ENCODE results near the gene CEP192. TPM values are rescaled to one million over a fixed set of nuclear protein-coding genes. Genes with fewer than 3 reads are reported as not detected.
"Not testable (repeated sequence)": the region's sequence is repeated elsewhere in the genome, so short reads cannot be mapped to it uniquely, and the experiment has no call there.

CEP192 gene, protein sequence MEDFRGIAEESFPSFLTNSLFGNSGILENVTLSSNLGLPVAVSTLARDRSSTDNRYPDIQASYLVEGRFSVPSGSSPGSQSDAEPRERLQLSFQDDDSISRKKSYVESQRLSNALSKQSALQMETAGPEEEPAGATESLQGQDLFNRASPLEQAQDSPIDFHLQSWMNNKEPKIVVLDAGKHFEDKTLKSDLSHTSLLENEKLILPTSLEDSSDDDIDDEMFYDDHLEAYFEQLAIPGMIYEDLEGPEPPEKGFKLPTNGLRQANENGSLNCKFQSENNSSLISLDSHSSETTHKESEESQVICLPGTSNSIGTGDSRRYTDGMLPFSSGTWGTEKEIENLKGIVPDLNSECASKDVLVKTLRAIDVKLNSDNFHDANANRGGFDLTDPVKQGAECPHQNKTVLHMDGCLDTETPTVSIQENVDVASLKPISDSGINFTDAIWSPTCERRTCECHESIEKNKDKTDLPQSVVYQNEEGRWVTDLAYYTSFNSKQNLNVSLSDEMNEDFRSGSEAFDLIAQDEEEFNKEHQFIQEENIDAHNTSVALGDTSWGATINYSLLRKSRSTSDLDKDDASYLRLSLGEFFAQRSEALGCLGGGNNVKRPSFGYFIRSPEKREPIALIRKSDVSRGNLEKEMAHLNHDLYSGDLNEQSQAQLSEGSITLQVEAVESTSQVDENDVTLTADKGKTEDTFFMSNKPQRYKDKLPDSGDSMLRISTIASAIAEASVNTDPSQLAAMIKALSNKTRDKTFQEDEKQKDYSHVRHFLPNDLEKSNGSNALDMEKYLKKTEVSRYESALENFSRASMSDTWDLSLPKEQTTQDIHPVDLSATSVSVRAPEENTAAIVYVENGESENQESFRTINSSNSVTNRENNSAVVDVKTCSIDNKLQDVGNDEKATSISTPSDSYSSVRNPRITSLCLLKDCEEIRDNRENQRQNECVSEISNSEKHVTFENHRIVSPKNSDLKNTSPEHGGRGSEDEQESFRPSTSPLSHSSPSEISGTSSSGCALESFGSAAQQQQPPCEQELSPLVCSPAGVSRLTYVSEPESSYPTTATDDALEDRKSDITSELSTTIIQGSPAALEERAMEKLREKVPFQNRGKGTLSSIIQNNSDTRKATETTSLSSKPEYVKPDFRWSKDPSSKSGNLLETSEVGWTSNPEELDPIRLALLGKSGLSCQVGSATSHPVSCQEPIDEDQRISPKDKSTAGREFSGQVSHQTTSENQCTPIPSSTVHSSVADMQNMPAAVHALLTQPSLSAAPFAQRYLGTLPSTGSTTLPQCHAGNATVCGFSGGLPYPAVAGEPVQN (N-terminal part only)
- polyA plus RNA-seq (ENCODE audit: insufficient read length), result 46.6 TPM
- long read RNA-seq, donor 1, result 0 reads
- long read RNA-seq, donor 2, result 0 reads
- long read RNA-seq, donor 3, result 0 reads
- long read RNA-seq, donor 4, result 0 reads
- long read RNA-seq, donor 5, full-length matches to known transcripts, result 1 of 1 reads
- long read RNA-seq, donor 5, partial matches to known transcripts, result 0 of 1 reads
- long read RNA-seq, donor 5, other reads (novel, unspliced or antisense), result 0 of 1 reads
- long read RNA-seq, donor 6, result 0 reads
- long read RNA-seq, donor 7, result 0 reads
- long read RNA-seq, donor 8, result 0 reads

DNA sequence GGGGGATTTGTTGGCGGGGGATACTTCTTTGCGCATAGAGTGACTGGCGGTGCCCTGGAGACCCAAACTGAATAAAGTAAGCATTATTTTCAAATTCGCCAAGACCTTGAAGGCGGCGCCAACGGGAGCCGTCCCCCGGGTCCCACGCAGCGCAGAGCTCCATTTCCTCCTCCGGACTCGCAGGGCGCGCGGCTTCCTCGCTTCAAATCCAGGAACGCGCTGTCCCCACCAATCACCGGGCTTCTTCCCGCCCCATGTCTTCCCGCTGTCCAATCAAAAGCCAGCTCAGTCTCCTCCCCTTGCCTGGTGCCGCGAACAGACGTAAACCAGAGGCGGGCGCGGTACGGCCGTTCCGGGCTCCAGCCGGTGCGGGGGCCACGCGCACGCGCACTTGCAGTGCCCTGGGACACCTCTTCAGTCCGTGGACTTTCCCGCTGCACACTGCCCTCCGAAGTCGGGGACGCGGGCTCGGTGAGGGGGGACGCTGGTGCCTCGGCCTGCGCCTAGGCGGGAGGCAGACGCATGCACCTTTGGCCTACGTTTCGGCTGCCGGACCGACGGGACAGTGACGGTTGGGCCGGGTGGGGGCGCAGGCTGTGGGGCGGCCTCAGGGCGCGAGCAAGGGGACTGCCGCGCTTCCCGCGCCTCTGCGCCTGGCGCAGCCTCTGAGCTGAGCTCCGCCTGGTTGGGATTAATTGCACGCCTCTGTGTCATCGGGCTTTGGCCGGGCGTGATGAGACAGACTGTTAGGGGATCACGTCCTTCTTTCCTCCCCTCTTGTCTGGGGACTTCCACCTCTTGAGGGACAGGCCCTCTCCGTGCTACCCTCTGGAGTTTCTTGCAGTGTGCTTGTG lies at the start of gene CEP192:
Gene CEP192 (plus strand): TSS at position 396 of the 854 bp plus-strand sequence. CDS start 8,063 bp downstream, outside the sequence.
- DNase-seq, result peak; percentile 98

DNA sequence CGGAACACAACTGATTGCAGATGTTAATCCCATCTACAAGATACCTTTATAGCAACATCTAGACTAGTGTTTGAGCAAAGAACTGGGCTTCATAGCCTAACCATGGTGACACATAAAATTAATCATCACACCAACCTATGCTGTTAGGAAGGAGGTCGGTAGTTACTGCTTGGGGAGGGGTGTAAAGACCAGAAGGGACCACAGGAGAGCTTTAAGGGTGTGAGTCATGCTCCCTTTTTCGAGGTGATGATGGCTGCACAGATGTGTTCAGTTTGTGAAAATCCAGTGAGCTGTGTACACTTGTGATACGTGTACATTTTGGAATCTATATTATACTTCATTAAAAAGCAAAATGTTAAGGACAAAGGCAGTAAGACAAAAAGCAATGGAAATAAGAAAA lies 47.9 kb upstream of the CEP192 start:
- no peak for DNase-seq

DNA sequence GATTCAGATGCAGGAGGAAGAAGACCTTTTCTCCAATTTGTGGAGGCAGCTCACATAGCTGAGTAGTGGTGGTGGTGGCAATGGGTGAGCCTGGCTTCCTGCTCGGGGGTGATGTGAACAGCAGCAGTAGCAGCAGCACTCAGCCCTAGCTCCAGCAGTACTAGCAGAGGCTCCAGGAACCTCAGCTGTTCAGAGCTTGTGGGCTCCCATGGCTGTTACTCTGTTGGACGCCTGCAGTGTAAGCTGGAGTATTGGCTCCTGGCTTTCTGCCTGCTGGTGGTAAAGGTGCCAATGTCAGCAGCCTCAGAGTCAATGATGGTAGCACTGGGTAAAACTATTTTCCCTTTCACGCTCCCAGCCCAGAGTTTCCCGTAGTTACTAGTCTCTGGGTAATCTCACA lies 46.5 kb upstream of the CEP192 start:
- DNase-seq, result no peak

DNA sequence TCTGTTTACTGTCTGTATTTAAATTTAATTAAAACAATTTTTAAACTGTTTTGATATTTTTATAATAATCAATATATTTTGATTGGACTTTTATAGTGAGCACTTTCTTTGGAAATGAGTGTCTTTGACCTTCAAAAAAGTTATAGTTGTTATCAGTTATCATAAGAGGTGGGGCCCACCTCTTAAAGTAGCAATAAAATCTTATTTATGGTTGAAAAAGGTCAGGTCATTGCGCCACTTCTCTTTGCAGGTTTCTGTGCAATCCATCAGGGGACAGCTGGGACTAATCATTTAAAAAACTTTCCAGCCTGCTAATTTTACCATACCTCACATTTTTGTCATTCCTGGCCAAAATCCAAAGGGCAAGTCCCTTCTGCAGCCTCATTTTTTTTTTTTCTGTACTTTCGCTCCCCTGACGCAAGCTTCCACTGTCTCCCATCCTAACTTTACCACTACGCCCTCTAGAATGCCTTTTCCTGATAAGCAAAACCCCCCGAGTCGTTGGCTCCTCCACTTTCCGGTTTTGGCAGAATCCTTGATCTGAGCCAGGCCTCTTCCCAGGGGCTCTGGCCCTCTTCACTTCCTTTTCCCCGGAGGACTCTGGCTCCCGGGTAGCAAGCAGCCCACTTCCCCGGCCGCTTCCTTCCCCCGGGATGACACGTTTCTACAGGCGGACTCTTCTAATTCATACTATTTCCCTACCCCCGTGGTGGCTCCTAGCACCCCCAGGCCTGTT lies 44.4 kb upstream of the CEP192 start:
- DNase-seq, result peak; percentile 60

DNA sequence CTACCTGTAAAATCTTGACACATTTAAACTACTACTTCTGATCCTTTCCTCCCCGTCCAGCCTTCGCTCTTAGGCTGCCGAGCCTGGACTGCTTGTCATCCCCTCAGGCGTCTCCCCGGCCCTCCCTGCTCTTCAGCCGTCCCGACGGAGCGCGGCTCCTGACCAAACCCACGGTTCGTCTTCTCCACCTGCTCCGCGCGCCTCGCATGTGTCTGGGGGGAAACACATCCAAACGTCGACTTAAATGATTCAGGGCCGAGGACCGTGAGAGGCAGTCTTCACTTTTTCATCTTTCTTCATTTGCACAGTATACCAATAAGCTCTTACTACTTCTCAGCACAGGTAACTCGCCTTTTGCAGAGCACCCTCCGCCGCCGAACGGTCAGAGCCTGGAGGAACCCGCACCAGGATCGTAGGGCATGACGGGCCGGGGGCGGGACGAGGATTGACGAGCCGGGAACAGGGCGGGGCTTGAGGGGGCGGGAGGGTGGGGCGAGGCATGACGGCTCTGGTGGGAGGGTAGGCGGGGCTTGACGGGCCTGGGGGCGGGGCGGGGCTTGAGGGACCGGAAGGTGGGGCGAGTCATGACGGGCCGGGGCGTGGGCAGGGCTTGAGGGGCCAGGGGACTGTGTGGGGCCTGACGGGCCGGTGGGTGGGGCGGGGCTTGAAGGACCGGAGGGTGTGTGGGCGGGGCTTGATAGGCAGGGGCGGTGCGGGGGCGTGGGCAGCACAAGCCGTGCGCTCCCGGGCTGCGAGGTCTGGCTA lies 43.7 kb upstream of the CEP192 start, which contains the start of gene SEH1L:
Gene SEH1L (plus strand): TSS at position 727 of the 765 bp plus-strand sequence. CDS start 111 bp downstream, outside the sequence.
- DNase-seq, result peak; percentile 96

DNA sequence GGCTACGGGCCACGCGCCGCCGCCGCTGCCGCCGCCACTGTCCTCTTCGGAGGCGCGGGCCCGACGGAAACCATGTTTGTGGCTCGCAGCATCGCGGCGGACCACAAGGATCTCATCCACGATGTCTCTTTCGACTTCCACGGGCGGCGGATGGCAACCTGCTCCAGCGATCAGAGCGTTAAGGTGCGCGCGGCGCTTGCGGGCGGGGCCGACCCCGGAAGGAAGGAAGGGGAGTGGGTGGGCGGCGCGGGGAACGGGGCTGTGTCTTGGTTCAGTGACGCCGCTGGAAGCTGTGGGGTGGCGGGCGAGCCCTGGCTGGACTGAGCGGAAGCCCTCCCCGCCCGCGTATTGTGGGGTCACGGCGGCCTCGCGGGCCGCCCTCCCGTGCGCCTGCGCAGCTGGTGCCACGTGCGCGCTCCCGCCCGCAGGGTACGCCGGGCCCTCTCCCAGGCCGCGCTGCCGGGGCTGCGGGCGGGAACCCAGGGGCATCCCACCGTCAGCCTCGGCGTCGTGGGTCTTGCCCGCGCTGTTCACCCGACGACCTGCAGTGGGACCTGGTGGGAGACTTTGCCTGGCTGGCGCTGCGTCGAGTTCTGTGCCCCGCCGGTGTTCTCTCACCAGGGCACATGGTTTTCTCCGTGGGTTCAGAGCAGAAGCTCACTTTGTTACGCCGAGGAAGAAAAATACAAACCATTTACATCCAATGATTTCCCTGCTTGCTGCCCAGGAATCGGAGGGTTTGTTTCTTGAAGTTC lies 42.9 kb upstream of the CEP192 start:
- DNase-seq, result peak; percentile 84

DNA sequence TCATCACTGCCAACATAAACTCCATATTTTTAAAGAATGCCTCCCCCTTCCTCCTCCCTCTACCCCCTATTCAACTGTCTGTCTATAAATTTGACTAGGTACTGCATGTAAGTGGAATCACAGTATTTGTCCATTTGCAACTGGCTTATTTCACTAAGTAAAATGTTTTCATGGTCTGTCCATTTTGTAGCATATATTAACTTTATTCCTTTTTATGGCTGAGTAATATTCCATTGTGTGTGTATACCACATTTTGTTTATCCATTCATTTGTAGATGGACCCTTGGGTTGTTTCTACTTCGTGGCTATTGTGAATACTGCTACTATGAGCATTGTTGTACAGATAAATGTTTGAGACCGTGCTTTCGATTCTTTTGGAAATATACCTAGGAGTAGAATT lies 32.7 kb upstream of the CEP192 start:
- no peak for DNase-seq

DNA sequence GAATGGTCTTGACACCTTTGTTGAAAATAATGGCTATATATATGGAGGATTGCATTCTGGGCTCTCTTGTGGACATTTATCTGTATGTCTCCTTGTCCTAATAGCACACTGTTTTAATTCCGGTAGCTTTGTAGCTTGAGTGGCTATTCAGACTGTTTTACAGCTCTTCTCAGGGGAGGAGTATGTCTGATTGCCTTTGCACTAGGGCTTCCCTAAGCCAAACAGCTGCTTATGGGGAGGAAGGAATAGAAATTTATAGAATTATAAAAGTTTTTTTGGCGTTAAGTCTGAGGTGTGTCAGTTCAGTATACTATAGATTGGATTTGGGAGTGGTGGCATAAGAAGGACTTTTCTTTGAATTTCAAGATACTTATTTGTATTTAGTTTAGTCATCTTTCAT lies 30.8 kb upstream of the CEP192 start:
- no peak for DNase-seq

DNA sequence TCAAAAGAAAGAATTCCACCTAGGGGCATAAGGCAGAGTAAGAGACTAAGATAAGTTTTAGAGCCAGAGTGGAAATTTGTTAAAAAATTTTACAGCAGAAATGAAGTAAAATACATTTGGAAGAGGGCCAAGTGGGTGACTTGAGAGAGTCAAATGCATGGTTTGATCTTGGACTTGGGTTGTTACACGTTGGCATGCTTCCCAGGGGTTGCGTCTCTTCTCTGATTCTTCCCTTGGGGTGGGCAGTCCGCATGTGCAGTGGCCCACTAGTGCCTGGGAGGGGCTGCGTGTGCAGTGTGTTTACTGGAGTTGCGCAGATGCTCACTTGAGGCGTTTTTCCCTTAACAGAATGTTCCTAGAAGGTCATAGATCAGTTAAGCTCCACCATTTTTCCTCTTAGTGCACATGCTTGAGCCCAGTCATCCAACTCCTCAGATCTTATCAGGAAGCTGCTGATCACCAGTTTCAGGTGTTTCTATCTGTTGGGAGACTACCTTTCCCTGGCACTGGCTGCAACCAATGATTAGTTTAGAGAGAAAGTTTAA lies 30.2 kb upstream of the CEP192 start:
- no peak for DNase-seq

DNA sequence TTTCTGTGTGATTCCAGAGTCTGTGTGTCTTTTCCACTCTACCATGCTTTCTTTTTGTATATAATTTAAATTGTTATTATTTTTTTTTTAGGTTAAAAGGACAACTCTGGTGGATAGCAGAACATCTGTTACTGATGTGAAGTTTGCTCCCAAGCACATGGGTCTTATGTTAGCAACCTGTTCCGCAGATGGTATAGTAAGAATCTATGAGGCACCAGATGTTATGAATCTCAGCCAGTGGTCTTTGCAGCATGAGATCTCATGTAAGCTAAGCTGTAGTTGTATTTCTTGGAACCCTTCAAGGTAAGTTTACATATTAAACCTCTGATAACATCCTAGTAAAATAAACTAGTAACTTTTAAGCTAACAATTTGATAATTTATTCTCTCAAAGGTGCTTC lies 28.1 kb upstream of the CEP192 start:
- DNase-seq, result no peak

DNA sequence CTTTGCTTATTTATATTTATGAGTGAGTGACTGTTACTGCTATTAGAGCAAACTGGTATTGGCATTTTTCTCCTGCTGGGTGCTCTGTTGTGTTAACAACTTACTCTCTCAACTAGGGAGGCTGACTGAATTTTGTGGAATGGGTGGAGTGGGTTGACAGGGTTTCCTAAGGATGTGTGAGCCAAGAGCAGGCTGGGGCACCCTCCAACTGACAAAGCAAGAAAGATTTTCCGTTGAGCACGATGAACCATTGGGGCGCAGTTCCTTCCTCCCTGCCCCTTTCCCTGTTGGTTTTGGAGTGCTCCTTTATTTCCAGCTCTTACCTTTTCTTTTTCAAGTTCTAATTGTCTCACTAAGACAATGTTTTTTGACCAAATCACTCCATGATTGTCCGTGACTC lies 23.0 kb upstream of the CEP192 start:
- DNase-seq, result no peak

DNA sequence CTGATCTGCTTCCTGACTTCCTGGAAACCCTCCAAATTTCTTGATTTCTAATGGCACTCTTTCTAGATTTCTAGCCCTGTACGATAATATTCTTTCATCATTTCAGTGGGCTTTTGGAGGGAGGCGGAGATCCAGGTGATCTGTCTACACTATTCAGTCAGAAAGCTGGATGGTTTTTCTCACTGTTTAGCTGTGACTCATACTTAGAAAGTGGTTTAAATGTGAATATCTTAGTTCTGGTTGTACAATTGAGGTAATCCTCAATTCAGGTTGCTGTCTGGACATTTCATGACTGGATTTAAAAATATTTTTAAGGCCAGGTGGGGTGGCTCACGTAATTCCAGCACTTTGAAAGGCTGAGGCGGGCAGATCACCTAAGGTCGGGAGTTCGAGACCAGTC lies 22.5 kb upstream of the CEP192 start:
- DNase-seq, result no peak

DNA sequence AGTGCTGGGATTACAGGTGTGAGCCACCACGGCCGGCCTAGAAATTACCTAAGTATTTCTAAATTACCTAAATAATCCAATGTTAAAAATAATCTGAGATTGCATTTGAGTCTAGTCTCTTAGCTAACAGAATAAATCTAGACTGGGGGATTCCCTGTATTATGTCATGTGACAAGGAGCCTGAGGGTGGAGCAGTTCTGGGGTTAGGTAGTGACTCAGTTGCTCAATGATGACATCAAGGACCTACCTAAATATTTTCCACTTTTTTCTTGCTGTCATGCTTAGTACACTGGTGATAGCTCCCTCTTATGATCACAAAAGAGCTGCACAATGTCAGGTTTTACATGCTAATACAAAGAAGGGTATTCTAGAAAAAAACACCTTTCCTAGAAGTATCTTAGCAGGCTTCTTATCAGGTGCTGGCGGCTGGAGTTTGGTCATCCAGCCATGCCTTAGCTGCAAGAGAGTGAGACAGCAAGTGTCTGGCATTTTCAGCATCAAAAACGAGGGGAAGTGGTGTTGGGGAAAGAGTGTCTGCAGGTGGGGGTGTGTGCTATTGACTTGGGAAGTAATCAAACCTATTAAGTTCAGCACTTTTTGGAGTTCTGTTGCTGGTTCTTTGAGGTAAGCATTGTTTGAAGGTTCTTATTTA lies 17.5 kb upstream of the CEP192 start:
- DNase-seq, result no peak

DNA sequence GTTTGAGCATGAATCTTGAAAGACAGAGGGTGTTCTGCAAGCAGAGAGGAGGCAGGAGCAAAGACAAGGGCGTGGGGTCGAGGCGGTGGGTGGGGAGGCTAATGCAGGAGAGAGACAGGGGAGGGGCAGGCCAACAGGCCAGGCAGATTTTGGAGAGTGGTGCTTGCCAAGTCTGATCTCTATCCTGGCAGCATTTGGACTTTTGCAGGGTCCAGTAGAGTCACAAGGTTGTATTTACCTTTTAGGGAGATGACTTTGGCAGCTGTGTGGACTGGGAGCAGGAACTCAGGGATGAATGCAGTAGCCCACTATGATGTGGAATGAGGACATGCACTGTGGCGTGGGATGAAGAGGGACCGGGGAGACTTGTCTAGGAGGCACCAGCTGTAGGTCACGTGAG lies 15.7 kb upstream of the CEP192 start:
- no peak for DNase-seq

DNA sequence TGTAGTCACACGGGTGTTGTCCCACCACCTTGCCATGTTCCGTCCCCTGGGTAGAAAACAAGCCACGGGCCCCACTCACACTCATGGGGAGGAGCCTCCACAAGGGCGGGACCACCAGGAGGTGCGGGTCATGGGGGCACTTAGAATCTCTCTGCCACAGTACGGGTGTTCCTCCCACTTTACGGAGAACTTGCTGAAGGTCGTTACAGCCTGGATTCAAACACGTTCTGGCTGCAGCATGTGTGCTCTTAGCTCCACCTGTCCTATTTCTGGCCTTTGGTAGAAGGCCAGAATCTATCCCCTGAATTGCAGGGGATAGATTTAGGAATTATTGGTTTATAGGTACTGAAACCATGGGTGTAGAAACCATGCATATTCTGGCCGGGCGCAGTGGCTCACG lies 14.9 kb upstream of the CEP192 start:
- no peak for DNase-seq

DNA sequence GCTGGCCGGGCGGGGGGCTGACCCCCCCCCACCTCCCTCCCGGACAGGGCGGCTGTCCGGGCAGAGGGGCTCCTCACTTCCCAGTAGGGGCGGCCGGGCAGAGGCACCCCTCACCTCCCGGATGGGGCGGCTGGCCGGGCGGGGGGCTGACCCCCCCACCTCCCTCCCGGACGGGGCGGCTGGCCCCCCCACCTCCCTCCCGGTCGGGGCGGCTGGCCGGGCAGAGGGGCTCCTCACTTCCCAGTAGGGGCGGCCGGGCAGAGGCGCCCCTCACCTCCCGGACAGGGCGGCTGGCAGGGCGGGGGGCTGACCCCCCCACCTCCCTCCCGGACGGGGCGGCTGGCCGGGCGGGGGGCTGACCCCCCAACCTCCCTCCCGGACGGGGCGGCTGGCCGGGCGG lies 11.1 kb upstream of the CEP192 start:
- DNase-seq, result not testable (repeated sequence)

DNA sequence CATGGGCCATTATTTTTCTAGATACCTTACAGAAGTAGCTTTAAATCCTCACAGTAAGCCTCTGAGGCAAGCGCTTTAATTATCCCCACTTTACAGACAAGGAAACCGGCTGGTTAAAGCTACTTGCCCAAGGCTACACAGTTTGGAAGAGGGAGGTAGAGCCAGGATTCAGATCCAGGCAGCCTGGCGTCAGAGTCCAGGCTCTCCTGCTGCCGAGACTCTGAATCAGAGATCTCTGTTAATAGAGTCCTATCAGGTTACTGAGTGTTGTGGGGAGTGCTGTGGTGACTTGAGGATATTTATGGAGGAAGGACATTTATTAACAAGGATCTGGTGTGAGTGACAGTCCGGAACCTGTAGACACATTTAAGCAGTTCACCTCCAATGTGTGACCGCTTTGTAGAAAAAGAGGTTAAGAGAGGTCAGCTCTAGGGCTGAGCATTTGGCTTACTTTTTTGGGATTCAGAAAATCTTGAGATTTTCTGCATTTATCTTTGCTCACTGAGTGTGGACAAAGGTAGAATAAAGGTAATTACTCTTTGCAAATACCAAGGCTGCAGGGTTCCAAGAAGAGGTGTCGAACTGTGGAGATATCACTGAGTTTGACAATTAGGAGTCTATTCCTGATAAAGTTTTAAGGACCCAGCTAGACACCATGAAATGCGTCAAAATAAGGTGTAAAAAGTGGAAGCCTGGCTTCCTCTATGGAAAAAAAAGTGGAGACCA lies 1.6 kb upstream of the CEP192 start:
- DNase-seq, result no peak

Measured in left kidney (tissue), 8 donors.